NCI-H446 (cell line): ENCODE data around the gene ADAMTS15.
"Not testable (repeated sequence)": the region's sequence is repeated elsewhere in the genome, so short reads cannot be mapped to it uniquely, and the experiment has no call there.

Experiments used
- DNase-seq, 2 experiments: peaks; one replicate each; lab custom pipeline; 2025; lab: John Stamatoyannopoulos, UW

The ADAMTS15 gene

GRCh38 chr11:130437848-130438247 lies 10.6 kb upstream of the ADAMTS15 start:
- no peak for DNase-seq

DNA sequence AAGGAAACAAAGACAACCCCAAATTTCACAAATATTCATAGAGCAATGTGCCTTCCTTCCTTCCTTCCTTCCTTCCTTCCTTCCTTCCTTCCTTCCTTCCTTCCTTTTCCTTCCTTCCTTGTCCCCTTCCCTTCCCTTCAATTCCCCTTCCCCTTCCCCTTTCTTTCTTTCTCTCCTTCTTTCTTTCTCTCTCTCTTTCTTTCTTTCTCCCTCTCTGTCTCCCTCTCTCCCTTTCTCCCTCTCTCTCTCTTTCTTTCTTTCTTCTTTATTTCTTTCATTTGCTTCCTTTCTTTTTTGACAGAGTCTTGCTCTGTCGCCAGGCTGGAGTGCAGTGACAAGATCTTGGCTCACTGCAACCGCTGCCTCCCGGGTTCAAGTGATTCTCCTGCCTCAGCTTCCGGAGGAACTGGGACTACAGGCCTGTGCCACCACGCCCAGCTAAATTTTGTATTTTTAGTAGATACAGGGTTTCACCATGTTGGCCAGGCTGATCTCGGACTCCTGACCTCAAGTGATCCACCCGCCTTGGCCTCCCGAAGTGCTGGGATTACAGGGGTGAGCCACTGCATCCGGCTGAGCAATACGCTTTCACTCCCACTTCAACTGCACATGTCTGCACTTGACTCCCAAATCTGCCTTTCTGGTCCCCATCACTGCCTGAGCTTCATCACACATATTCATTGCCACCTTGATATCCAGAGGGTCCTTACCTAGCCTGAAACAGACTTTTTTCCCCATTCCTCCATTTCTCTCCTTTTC lies 9.9 kb upstream of the ADAMTS15 start:
- DNase-seq, result not testable (repeated sequence)

DNA sequence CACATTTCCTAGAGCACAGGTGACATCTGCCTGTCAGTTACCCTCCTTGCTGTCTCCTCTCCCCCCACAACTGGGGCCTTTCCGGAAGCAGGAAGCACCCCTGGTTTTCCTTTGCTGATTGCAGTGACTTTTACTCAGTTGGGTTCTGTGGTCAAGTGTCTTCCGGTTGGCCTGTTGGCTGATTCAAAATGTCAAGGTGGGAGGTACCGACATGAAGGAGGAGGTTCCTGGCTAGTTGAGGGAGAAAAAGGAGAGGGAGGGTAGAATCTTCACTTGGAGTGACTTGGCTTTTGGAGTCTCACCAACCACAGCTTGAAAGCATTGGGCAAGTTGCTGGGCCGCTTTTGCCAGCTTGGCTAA lies 9.3 kb upstream of the ADAMTS15 start:
- DNase-seq, result no peak

GRCh38 chr11:130439876-130440275 lies 8.6 kb upstream of the ADAMTS15 start:
- DNase-seq, result no peak

- no peak for DNase-seq
Observed at GRCh38 chr11:130441719-130442118, 6.7 kb upstream of the ADAMTS15 start.

GRCh38 chr11:130442737-130443136 lies 5.7 kb upstream of the ADAMTS15 start:
- DNase-seq, result no peak

GRCh38 chr11:130445788-130446187 lies 2.7 kb upstream of the ADAMTS15 start:
- DNase-seq, result no peak

GRCh38 chr11:130448039-130448415 lies 418 bp upstream of the ADAMTS15 start:
- DNase-seq, result no peak

DNA sequence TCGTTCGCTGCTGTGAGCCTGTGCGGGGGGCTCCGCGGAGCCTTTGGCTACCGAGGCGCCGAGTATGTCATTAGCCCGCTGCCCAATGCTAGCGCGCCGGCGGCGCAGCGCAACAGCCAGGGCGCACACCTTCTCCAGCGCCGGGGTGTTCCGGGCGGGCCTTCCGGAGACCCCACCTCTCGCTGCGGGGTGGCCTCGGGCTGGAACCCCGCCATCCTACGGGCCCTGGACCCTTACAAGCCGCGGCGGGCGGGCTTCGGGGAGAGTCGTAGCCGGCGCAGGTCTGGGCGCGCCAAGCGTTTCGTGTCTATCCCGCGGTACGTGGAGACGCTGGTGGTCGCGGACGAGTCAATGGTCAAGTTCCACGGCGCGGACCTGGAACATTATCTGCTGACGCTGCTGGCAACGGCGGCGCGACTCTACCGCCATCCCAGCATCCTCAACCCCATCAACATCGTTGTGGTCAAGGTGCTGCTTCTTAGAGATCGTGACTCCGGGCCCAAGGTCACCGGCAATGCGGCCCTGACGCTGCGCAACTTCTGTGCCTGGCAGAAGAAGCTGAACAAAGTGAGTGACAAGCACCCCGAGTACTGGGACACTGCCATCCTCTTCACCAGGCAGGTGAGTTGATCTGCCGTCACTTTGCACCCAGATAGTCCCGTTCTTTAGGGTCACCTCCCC lies 1.0 kb downstream of the ADAMTS15 start:
- DNase-seq, result no peak

DNA sequence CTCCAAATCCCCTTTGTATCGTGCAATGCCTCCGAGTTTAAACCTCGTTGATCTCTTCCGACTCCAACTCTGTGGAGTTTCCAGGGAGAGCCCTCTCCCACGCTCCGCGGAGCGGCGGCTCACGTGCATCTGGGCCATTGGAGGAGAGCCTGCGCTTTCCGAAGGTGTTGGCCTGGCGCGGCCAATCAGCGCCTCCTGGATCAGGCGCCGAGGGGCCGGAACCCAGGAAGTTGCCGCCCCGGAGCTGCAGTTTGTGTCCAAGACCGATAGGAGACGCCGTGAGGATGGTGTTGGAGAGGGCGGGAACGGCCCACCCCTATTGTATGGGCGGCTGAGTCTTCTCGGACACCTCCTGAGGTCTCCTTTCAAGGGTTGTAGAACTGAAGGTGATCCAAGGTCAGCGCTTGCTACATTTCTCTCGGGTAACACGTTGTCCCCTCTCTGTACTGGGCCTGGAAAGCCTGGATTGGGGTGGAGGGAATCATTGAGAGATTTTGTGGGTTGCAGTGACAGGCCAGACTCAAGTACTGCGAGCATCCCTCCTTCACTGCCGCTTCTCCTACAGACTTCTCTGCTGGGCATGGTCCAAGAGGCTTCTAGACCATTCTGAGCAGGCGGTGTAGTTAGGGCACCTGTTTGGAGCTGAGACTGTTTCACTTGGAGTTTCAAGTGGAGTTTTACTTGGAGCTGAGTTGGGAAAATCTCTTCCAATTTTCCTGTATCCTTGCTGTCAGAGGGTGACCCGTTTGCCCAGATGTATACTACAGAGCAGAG lies 1.7 kb downstream of the ADAMTS15 start:
- no peak for DNase-seq

DNA sequence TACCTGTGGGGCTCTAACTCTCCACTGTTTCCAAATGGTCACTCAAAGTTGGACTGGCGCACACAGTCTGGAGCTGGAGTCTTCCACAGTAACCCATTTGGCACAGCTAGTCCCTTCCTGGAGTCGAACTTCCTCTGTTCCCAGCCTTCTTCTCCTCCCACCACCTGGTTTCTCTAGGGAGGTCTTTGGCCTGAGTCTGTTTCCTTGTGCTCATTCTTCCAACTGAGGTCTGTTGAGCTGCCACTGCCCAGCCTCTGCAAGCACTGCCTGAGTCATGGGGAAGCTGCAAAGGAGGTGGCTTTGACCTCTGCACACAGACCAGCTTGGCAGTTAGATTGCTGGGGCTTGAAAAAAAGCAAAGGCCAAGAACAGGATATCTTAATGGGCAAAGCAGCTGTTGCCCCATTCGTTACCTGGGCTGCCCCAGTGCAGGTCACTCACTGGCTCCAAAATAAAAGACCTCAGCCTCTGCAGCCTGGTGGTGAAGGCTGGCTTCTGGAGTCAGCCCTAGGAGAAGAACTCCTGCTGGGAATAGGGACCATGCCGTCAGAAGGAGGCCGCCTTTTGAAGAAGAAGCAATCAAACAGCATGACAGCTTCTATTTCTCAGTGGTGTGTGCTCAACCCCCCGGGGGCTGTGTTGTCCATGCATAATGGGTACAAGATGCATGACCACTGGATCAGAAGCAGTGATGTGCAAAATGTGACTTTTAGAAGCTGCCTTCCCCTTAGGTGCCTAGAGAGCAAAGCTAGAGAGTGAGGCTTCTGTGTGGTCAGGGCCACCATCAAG lies 3.0 kb downstream of the ADAMTS15 start:
- no peak for DNase-seq

DNA sequence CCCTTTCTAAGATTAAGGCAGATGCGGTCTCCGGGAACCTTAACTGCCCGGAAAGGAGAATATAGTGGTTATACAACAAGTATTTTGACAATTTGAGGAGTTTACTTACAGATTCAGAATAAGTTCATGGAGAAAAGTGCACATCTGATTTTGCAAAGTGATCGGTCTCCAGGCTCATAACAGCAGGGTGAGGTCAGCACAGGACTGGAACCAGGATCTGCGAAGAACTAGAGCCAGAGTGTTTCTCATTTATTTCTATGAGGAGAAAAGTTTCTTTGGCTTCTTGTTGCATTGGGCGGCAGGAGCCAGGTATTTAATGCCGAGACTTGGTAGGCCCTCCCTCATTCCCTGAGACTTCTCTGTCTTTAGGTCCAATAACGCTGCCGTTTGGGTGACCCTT lies 3.7 kb downstream of the ADAMTS15 start:
- no peak for DNase-seq

DNA sequence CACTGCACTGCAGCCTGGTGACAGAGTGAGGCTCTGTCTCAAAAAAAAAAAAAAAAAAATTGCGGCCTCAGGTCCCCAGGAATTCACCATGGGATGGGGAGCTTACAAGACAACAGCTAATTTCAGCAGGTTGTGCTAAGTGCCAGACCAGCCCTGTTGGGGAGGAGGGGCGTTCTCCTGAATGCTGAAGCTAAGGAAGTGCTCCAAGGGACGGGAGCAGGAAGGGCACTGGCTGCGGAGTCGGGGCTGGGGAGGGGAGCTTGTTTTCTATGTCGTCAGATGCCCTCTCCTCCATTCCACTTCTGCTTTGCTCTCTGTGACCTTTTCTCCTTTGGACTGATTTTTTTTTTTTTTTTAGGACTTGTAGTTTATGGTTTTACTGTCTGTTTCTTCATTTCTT lies 4.5 kb downstream of the ADAMTS15 start:
- no peak for DNase-seq

GRCh38 chr11:130454491-130455252 lies 6.2 kb downstream of the ADAMTS15 start:
- DNase-seq, result no peak

DNA sequence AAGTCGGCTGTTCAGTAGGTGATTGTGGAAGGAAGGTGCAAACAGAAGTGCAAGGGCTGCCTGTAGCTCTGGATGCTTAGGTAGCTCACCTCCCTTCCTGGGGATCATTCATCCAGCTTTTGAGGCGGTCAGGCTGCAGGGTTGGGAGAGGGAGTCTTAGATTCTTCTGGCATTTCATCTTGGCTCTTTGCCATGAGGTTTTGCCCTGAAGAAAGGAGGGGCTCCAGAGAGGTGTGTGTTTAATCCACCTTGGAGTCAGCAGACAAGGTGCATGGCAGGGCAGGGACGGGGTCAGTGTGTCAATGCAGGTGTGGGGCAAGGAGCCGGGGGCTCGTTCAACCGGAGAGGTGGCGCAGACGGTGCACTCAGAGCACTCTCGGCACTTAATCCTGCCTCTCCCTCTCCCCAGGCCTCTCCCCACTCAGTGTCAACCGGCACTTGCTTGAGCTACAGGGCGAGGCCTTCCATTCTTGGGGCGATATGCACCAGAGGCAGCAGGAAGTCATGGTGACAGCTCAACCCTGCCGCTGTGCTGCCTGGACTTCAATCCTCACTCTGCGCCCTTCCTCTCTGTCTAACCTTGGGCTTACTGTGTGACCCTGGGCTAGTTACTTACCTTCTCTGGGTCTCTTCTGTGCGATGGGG lies 7.2 kb downstream of the ADAMTS15 start:
- DNase-seq, result no peak

DNA sequence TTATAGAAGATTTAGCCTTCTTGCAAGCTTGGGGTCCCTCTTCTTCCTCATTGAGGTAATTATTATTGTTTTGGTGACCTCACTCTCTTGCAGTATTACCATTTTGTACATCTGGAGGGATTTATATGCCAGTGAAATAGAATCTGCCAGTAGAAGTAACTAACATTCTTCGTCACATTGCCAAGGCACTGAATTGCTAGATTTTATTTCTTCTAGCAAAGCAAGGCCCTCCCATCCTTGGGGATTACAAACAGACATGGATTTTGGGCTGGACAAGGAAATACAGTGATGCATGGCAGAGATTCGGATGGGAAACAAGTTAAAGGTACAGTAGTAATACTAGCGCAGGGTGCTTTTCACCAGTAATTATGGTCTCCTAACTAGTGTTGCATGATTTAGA lies 7.8 kb downstream of the ADAMTS15 start:
- no peak for DNase-seq

GRCh38 chr11:130457623-130458409 lies 9.4 kb downstream of the ADAMTS15 start:
- no peak for DNase-seq

- no peak for DNase-seq
Observed at GRCh38 chr11:130458410-130458729, 9.9 kb downstream of the ADAMTS15 start.

GRCh38 chr11:130459521-130459920 lies 11.1 kb downstream of the ADAMTS15 start:
- no peak for DNase-seq
